Testis (tissue), 3 donors: ENCODE results near the gene SMYD4. TPM values are rescaled to one million over a fixed set of nuclear protein-coding genes. Genes with fewer than 3 reads are reported as not detected.

Experiments used
- DNase-seq: peaks from one replicate; pipeline ENCODE4 v3.0.0-alpha.2; 2019
- H3K27ac ChIP-seq, 2 donors: fragments of 200-600 bp; sonication (generic); one replicate each; pipeline ENCODE4 v1.5.1; 2019
- H3K27me3 ChIP-seq: fragments of 200-600 bp; sonication (generic); one replicate; pipeline ENCODE4 v1.5.1; 2019
- H3K36me3 ChIP-seq: fragments of 200-600 bp; sonication (generic); one replicate; pipeline ENCODE4 v1.5.1; 2017; ENCODE audit warnings: low read depth; ENCODE audit errors: missing control alignments
- H3K4me1 ChIP-seq: fragments of 200-600 bp; sonication (generic); one replicate; pipeline ENCODE4 v1.5.1; 2019
- H3K4me3 ChIP-seq, 2 donors: fragments of 200-600 bp; sonication (generic); one replicate each; pipeline ENCODE4 v1.5.1; 2017 to 2019
- H3K9me3 ChIP-seq: fragments of 200-600 bp; sonication (generic); one replicate; pipeline ENCODE4 v1.5.1; 2017
- POLR2A ChIP-seq: fragments of 450-650 bp; IDR thresholded peaks from one replicate; pipeline ENCODE4 v1.6.1; 2017; ENCODE audit warnings: antibody characterized with exemption, mild to moderate bottlenecking, moderate library complexity
- WGBS, 2 donors: methylation state at CpG; one replicate each; pipeline ENCODE4 v1.1.5; 2018; 5-methylcytosine and 5-hydroxymethylcytosine counted together
- intact Hi-C: fragments of 100-400 bp; cut with DNase I; formaldehyde crosslinking; loops from one replicate; pipeline ENCODE4 v1.15.1; 2023; ENCODE audit warnings: low total_unique reads
- polyA plus RNA-seq: library from polyadenylated mRNA; stranded (reverse); fragments of 350-450 nt; fragmentation: Illumina TruSeq; extraction: RNeasy Lipid Tissue Mini Kit (QIAGEN cat#74804); gene quantifications from one replicate; pipeline ENCODE4 v1.2.3, GENCODE V29; 2014; ENCODE audit warnings: low read depth, low replicate concordance; ENCODE audit not compliant: insufficient read depth
- total RNA-seq, 2 donors: library from RNA; depleted of rRNA; stranded (reverse); fragments of >200 nt; gene quantifications; one replicate each; pipeline ENCODE4 v1.2.3, GENCODE V29; 2016
- TF ChIP-seq, protein P1 (sequence below), 3 experiments: fragments of 450-650 bp in 2 of 3; fragments of 200-600 bp in 1 of 3; sonication (generic) in 1 of 3; IDR thresholded peaks; one replicate each; pipeline ENCODE4 v1.5.1; 2016 to 2019; ENCODE audit warnings: antibody characterized with exemption in 3 of 3, mild to moderate bottlenecking in 2 of 3, moderate library complexity in 1 of 3

The SMYD4 gene
- total and polyA plus RNA-seq, 3 donors from 2014 or later, result 14.4 to 23.0 (median 21.2) TPM

DNA sequence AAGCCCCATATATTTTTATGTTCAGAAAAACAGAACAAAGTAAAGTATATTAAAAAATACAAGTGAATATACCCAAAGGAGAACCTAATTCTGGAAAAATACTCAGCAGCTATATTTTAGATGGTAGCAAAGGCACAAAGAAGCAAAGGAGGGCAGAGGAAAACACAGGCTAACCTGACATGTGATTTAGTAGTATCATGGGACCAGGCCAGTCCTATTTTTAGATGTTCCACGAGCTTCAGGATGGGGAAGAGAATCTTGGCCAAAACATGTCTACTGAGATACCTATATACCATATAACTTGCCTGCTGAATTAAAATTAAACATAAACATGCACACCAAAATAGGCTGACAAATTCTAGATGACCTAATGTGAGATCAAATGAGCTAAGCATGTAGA, 32.9 kb downstream of the SMYD4 start:
- DNase-seq, result no peak
- no peaks in the 10 kb centered on the region for H3K9me3 ChIP-seq
- H3K4me3 ChIP-seq, result no peak overlapping the region
- H3K36me3 ChIP-seq, result no peaks in the 10 kb centered on the region
- H3K4me1 ChIP-seq, result peaks cover 10% of the 10 kb centered on the region
- intact Hi-C loops, result no loop called here
- TF ChIP-seq, protein P1, sequence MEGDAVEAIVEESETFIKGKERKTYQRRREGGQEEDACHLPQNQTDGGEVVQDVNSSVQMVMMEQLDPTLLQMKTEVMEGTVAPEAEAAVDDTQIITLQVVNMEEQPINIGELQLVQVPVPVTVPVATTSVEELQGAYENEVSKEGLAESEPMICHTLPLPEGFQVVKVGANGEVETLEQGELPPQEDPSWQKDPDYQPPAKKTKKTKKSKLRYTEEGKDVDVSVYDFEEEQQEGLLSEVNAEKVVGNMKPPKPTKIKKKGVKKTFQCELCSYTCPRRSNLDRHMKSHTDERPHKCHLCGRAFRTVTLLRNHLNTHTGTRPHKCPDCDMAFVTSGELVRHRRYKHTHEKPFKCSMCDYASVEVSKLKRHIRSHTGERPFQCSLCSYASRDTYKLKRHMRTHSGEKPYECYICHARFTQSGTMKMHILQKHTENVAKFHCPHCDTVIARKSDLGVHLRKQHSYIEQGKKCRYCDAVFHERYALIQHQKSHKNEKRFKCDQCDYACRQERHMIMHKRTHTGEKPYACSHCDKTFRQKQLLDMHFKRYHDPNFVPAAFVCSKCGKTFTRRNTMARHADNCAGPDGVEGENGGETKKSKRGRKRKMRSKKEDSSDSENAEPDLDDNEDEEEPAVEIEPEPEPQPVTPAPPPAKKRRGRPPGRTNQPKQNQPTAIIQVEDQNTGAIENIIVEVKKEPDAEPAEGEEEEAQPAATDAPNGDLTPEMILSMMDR (IDR thresholded peaks at IDR 0.05), result no peak
- TF ChIP-seq POLR2A, result no peak
- 20 to 23% methylated on average over 1 of the region's 1 CpG for WGBS, 2 donors
- H3K27me3 ChIP-seq, result no peaks in the 10 kb centered on the region
- H3K27ac ChIP-seq, result peak overlapping the region; percentile 36 to 44

DNA sequence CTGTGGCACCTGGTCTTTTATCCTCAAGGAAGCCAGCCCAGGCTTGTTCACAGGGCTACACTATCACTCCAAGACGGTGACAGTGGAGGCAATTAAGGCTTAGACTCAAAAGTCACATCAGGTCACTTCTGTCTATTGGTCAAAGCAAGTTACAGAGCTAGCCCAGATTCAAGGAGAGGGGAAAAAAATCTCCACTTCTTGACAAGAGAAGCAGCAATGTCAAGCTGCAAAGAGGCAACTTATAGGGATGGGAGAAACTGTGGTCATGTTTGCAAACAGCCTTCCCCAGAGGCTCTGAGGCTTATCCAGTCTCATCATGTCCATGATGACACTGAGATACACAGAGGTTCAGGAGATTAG, 36.3 kb downstream of the SMYD4 start:
- Histone ChIP-seq H3K9me3 (no peaks in the 10 kb centered on the region), H3K27ac (no peak overlapping the region), H3K4me1 (peaks cover 10% of the 10 kb centered on the region), H3K36me3 (no peaks in the 10 kb centered on the region), H3K27me3 (no peaks in the 10 kb centered on the region), H3K4me3 (no peak overlapping the region)
- DNase-seq, result no peak
- TF ChIP-seq POLR2A, result no peak
- TF ChIP-seq, protein P1 (IDR thresholded peaks at IDR 0.05), result no peak
- intact Hi-C loops, result no loop called here
- WGBS, 2 donors, result 69 to 78% methylated on average over 1 of the region's 1 CpG

DNA sequence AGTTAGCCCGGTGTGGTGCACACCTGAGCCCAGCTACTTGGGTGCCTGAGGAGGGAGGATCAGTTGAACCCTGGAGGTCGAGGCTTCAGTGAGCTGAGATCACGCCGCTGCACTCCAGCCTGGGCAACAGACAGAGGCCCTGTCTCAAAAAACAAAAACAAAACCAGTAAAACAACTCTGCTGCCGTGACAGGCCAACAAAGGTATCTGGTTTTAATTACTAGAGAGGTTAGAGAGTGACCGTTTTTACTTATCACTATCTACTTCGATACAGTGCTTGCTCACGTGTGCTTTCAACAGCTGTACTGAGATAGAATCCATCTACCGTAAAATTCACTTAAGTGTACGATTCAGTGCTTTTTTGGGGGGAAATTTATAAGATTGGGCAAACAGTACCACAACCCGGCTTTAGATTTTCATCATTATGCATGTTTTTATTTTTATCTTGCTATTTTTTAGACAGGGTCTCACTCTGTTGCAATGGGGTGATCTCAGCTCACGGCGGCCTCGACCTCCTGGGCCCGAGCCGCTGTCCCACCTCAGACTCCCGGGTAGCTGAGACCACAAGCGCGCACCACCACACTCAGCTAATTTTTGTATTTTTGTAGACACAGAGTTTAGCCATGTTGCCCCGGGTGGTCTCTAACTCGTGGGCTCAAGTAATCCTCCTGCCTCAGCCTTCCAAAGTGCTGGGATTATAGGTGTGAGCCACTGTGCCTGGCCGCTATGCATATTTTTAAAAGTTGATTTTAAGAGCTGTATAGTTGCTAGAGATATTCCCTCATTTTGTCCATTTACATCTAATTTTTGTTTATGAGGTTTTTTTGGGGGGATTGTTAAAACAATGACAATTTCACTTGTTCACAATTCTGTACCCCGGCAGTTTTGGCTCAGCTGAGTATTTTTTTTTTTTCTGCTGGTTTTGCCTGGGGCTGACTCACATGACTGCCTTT, 36.9 kb downstream of the SMYD4 start:
- H3K27me3 ChIP-seq, result no peaks in the 10 kb centered on the region
- no peak overlapping the region for H3K4me3 ChIP-seq
- peaks cover 10% of the 10 kb centered on the region for H3K4me1 ChIP-seq
- WGBS, 2 donors, result 82 to 86% methylated on average over 23 of the region's 23 CpGs
- no peaks in the 10 kb centered on the region for H3K36me3 ChIP-seq
- intact Hi-C loops, result no loop called here
- TF ChIP-seq POLR2A, result no peak
- TF ChIP-seq, protein P1 (IDR thresholded peaks at IDR 0.05), result no peak
- no peaks in the 10 kb centered on the region for H3K9me3 ChIP-seq
- DNase-seq, result no peak
- no peak overlapping the region for H3K27ac ChIP-seq

DNA sequence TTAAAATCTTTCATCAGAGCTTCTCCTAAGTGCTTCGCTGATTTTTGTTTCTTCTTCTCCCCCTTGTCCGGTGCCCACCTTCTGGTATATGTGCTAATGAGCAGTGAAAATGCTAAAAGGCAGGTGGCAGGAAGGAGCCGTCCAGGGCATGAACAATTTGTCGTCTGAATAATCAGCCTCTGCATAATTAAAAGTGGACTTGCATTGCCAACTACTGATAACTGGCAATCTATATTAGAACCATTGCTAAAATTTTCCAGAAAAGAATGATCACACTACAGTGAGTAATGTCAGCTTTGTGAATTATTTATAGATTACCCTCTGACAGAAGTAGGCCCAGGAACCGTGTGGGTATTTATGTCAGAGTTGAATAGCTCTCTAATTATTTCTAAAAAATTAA, 39.8 kb downstream of the SMYD4 start:
- Histone ChIP-seq H3K4me3 (no peak overlapping the region), H3K4me1 (peaks cover 17% of the 10 kb centered on the region), H3K27ac (no peak overlapping the region), H3K36me3 (no peaks in the 10 kb centered on the region), H3K27me3 (no peaks in the 10 kb centered on the region), H3K9me3 (no peaks in the 10 kb centered on the region)
- intact Hi-C loops, result no loop called here
- 71 to 77% methylated on average over 5 of the region's 5 CpGs for WGBS, 2 donors
- DNase-seq, result no peak
- TF ChIP-seq POLR2A, result no peak
- TF ChIP-seq, protein P1 (IDR thresholded peaks at IDR 0.05), result no peak
